Embryonic facial prominence (tissue), 1 donor: ENCODE data around the gene ARID5B.
"Not testable (repeated sequence)": the region's sequence is repeated elsewhere in the genome, so short reads cannot be mapped to it uniquely, and the experiment has no call there.

Experiments
- DNase-seq: peaks from one replicate; pipeline ENCODE4 v3.0.0-alpha.2; 2016; ENCODE audit errors: extremely low spot score

ARID5B gene, protein sequence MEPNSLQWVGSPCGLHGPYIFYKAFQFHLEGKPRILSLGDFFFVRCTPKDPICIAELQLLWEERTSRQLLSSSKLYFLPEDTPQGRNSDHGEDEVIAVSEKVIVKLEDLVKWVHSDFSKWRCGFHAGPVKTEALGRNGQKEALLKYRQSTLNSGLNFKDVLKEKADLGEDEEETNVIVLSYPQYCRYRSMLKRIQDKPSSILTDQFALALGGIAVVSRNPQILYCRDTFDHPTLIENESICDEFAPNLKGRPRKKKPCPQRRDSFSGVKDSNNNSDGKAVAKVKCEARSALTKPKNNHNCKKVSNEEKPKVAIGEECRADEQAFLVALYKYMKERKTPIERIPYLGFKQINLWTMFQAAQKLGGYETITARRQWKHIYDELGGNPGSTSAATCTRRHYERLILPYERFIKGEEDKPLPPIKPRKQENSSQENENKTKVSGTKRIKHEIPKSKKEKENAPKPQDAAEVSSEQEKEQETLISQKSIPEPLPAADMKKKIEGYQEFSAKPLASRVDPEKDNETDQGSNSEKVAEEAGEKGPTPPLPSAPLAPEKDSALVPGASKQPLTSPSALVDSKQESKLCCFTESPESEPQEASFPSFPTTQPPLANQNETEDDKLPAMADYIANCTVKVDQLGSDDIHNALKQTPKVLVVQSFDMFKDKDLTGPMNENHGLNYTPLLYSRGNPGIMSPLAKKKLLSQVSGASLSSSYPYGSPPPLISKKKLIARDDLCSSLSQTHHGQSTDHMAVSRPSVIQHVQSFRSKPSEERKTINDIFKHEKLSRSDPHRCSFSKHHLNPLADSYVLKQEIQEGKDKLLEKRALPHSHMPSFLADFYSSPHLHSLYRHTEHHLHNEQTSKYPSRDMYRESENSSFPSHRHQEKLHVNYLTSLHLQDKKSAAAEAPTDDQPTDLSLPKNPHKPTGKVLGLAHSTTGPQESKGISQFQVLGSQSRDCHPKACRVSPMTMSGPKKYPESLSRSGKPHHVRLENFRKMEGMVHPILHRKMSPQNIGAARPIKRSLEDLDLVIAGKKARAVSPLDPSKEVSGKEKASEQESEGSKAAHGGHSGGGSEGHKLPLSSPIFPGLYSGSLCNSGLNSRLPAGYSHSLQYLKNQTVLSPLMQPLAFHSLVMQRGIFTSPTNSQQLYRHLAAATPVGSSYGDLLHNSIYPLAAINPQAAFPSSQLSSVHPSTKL

DNA sequence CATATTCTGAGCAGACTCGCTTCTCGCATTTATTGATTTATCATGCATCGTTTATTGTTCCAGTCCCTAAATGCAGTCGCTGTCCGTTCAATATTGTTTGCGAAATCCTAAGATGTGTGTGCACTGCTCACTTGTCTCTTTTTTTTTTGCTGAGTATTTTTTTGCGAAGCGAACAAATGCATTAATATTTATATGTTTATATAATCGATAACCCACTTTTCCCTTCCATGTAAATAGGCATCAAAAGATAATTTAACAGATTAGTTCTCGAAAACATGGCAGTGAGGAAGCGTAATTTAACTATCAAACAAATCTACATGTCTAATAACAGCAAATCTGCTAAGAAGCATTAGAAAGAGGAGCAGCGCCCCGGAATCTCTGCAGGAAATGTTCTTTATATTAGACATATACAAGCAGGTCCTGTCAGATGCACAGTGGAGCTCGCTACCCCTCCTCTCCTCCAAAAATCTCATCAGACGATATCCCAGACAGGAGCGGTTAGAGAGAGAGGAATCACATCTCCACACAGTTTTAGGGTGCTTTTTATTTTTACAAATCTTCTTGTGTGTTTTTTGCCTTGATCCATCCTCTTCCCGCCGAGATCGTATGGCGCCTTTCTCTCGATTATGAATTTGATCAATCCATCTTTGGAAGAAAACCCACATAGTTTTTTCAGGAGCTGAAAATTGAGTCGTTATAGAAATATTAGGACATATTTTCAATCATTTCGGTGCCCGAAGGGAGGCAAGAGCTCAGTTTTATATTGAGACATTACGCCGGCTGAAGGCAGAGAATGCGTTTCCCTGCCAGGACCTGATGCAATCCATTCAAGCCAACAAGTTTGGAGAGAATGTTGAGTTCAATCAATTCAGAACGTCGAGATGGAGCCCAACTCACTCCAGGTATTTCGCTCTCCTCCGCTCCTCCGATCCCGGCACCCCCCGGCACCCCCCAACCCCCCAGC, at the start of gene ARID5B:
ARID5B (plus strand) TSS at position 871 of the 964 bp plus-strand sequence; CDS start at position 882, 11 bp downstream.
- DNase-seq: peak; percentile 48

- no peak for DNase-seq
Observed at GRCh38 chr10:61852261-61852660, 49.2 kb upstream of the ARID5B start.

GRCh38 chr10:61855771-61856170, 45.7 kb upstream of the ARID5B start:
- DNase-seq: no peak

GRCh38 chr10:61857746-61858145, 43.8 kb upstream of the ARID5B start:
- DNase-seq: no peak

GRCh38 chr10:61859786-61860185, 41.7 kb upstream of the ARID5B start:
- no peak for DNase-seq

DNA sequence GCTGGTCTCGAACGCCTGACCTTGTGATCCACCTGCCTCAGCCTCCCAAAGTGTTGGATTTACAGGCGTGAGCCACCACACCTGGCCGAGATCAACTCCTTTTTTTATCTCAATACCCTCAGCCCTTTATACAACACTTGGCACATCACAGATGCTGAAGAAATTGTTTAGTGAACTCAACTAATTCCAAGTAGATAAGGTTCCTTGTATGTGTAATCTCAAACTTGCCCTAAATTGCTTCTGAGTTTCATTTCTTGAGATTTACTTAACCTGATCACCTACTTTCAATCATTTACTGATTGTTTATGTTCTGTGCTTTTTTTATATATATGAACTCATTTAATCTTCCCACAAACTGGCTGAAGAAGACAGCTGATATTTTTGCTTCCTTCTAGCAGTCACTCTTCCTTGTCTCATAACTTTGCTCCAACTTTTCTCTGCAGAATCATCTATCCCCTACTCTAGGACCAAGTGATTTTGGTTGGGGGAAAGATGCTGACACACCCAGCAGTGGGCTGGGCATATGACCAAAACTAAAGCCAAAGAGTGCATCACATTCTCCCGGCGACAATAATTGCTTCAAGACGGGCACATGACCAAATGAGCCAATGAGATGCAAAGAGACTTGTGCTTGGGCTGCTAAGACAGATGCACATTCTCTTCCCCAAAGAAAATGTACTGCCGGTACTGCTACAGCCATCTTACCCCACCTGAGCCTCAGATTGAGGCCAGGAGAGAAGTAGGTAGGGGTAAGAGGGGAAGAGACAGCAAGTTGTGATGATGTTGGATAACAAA, 40.3 kb upstream of the ARID5B start:
- no peak for DNase-seq

- no peak for DNase-seq
Observed at GRCh38 chr10:61863981-61864380, 37.5 kb upstream of the ARID5B start.

DNA sequence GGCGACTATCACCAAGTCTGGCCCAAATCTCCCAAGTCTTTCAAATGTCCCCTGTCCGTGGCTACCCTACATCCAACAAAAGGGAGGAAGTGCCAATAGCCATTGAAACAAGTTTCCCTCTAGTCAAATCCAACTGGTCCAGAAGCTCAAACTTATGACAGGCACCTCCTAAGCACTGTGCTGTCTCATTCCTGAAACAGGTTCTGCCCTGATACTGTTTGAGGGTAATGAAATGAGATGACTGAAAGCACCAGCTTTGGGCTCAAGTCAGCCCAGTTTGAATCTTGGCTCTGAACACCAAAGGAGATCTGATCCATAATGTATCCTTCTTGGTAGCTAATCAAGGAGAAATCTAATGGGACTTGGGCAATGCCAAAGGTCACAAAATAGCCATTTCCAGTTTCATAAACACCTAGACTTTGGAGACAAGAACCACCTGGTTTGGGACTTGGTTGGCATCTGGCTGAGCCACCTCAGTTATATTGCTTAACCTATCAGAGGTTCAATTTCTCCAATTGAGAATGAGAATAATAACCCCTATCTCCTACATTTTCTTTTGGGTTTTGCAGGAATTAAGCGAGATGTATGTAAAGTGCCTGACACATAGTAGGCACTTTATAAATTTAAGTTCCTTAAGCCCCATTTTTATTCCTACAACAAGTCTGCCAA, 34.7 kb upstream of the ARID5B start:
- no peak for DNase-seq

GRCh38 chr10:61867374-61867773, 34.1 kb upstream of the ARID5B start:
- DNase-seq: not testable (repeated sequence)

DNA sequence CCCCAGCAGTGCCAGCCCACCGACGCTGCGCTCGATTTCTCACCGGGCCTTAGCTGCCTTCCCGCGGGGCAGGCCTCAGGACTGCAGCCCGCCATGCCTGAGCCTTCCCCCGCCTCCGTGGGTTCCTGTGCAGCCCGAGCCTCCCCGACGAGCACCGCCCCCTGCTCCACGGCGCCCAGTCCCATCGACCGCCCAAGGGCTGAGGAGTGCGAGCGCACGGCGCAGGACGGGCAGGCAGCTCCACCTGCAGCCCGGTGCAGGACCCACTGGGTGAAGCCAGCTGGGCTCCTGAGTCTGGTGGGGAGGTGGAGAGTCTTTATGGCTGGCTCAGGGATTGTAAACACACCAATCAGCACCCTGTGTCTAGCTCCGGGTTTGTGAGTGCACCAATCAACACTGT, 33.7 kb upstream of the ARID5B start:
- DNase-seq: not testable (repeated sequence)

DNA sequence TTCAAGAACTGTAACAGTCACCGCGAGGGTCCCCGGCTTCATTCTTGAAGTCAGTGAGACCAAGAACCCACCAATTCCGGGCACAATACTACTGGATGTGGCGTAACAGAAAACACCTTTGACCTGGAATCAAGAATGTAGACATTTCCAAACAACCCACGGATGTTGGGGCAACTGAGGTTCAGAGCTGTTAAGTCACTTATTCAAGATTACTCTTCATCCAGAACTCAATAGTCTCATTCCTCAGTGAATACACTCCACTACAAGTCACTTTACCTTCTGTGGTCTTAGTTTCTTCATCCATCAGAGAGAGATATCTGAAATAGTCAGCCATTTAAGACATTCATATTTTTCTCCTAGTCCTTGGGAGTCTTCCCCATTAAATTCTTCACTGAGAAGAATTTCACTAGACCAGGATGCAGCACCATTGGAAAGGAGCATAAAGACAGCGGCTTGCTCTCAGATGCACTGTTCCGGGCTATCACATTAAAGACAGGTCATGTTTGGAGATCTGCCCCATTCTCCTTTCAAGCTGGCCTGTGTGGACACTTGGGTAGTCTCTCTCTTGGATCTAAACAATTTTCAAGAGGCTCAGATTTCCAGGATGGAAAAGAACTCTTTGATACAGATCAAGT, 32.3 kb upstream of the ARID5B start:
- no peak for DNase-seq

GRCh38 chr10:61869774-61870525, 31.5 kb upstream of the ARID5B start:
- no peak for DNase-seq

GRCh38 chr10:61870526-61870895, 31.0 kb upstream of the ARID5B start:
- no peak for DNase-seq

DNA sequence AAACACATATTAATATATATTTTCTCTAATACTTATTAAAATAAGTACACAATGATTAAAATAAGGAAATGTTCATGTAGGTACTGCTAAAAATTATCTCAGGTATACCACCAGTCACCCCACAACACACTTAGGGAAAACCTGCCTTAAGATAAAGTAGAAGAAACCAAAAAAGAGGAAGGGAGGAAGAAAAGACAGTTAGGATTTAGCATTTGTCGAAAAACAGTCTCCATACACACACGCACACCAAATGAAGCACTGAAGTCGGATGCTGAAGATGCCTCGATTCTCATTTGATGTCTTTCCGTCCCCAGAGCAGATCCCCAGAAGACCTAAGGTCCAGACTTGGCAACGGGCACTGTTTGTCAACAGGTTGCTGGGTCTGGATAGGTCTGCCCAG, 30.0 kb upstream of the ARID5B start:
- DNase-seq: no peak

DNA sequence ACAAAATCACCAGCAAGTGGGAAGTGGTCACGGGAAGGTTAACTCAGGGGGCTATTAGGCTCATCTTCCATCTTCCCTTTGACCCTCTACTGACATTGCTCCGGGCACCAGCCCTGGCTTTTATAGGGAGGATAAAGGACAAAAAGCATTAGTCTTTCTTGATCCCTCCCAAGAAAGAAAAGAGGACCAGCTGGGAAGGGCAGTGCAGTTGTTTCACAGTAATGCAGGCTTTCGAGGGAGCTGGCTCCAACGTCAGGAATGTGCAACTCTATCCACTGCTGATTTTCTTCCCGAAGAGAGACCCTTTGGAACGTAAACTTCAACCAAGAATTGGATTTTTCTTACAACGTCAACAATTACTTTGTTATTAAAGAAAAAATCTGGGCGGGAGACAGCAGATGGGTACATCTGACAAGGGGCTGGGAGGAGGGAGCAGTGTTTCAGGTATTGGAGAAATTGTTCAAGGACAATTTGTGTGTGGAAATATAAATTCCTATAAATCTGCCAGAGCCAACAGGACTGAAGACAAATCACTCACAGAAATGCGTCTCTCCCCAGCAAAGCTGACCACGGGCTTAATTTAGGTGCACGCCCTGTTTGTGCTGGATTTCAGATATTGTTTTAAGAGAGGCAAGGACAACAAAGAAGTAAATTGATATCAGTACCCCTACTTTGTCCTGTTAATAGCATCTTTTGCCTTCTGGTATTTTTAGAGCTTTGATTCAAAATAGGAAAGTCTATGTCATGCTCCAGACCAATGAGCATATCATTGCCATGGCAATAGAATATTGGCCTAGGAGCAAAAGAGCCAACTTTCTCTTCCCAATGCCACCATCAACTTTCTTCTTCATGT, 23.4 kb upstream of the ARID5B start:
- peak; percentile 29 for DNase-seq

DNA sequence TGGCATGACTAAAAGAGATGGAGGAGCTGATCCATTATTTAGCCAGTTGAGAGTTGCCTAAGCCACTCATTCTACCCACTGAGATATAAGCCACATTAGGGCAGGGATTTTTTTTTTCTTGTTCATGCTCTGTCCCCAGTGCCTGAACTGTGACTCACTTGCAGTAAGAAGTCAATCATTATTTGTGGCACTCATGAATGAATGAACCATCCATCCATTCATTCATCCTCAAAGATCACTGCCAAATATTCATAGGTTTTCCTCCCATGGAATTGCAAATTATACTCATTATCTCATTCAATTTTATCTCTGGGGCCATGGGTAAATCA, 22.8 kb upstream of the ARID5B start:
- no peak for DNase-seq

GRCh38 chr10:61882621-61883370, 18.7 kb upstream of the ARID5B start:
- no peak for DNase-seq
